ENCODE measurements around the gene MMP11. TPM values are rescaled to one million over a fixed set of nuclear protein-coding genes. Genes with fewer than 3 reads are reported as not detected.

MMP11 gene
- total RNA-seq, 1 donor from 2014 or later, result 0.53 TPM

- DNase-seq (ENCODE audit: low read depth) (no peak), FAIRE-seq (no peak)
- no peaks in the 10 kb centered on the region for H3K27me3 ChIP-seq (ENCODE audit: control insufficient read depth, insufficient read depth, low read length)
- no peak for TF ChIP-seq CTCF (IDR thresholded peaks at IDR 0.05; ENCODE audit: insufficient read depth, low read length, severe bottlenecking)
- H3K4me3 ChIP-seq (ENCODE audit: low read depth, low read length), result no peak overlapping the region
- no peaks in the 10 kb centered on the region for H3K36me3 ChIP-seq (ENCODE audit: control insufficient read depth, insufficient read depth, low read length)
These were observed 10.1 kb downstream of the MMP11 start for GRCh38 chr22:23782703-23783102.

GRCh38 chr22:23783265-23784150, 10.9 kb downstream of the MMP11 start:
- no peaks in the 10 kb centered on the region for H3K27me3 ChIP-seq (ENCODE audit: control insufficient read depth, insufficient read depth, low read length)
- TF ChIP-seq CTCF (IDR thresholded peaks at IDR 0.05; ENCODE audit: insufficient read depth, low read length, severe bottlenecking), result no peak
- FAIRE-seq (no peak), DNase-seq (ENCODE audit: low read depth) (no peak)
- no peak overlapping the region for H3K4me3 ChIP-seq (ENCODE audit: low read depth, low read length)
- H3K36me3 ChIP-seq (ENCODE audit: control insufficient read depth, insufficient read depth, low read length), result no peaks in the 10 kb centered on the region

- Histone ChIP-seq H3K27me3 (ENCODE audit: control insufficient read depth, insufficient read depth, low read length) (no peaks in the 10 kb centered on the region), H3K4me3 (ENCODE audit: low read depth, low read length) (no peak overlapping the region), H3K36me3 (ENCODE audit: control insufficient read depth, insufficient read depth, low read length) (no peaks in the 10 kb centered on the region)
- FAIRE-seq (no peak), DNase-seq (ENCODE audit: low read depth) (no peak)
- TF ChIP-seq CTCF (IDR thresholded peaks at IDR 0.05; ENCODE audit: insufficient read depth, low read length, severe bottlenecking), result no peak
These were observed 11.6 kb downstream of the MMP11 start for GRCh38 chr22:23784215-23784732.

- no peak for DNase-seq (ENCODE audit: low read depth)
- no peak for TF ChIP-seq CTCF (IDR thresholded peaks at IDR 0.05; ENCODE audit: insufficient read depth, low read length, severe bottlenecking)
- Histone ChIP-seq H3K36me3 (ENCODE audit: control insufficient read depth, insufficient read depth, low read length) (no peaks in the 10 kb centered on the region), H3K27me3 (ENCODE audit: control insufficient read depth, insufficient read depth, low read length) (no peaks in the 10 kb centered on the region), H3K4me3 (ENCODE audit: low read depth, low read length) (peak overlapping the region; percentile 72)
- FAIRE-seq, result no peak
These were observed 13.6 kb downstream of the MMP11 start for GRCh38 chr22:23786261-23786710.

DNA sequence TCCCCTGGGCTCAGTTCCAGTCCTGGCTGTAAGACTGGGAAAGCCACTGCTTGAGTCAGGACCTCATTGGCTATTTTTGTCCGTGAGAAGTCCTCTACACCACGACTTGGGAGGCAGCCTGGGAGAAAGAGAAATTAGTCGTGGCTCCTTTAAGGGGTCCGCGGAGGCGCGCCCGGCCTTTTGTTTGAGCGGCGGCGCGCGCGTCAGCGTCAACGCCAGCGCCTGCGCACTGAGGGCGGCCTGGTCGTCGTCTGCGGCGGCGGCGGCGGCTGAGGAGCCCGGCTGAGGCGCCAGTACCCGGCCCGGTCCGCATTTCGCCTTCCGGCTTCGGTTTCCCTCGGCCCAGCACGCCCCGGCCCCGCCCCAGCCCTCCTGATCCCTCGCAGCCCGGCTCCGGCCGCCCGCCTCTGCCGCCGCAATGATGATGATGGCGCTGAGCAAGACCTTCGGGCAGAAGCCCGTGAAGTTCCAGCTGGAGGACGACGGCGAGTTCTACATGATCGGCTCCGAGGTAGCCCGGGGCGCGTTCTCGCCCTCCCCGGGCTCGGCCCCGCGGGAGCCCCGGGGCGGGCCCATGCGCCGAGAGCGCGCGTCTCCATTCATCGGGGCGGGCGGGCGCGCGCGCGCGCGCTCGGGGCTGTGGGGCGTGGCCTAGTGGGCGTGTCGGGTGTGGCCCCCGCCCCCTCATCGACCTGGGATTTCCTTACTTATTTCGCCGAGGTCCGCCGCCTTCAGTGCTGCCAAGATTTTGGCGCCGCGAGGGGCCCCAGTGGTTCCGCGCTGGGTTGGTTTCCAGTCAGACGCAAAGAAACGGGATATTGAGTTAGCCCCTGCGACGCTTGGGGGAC, 14.3 kb downstream of the MMP11 start, which contains the start of gene SMARCB1:
SMARCB1 (plus strand) TSS at position 215 of the 848 bp plus-strand sequence; CDS start at position 419, 204 bp downstream.
- FAIRE-seq, result no peak
- DNase-seq (ENCODE audit: low read depth), result peak; percentile 51
- TF ChIP-seq CTCF (IDR thresholded peaks at IDR 0.05; ENCODE audit: insufficient read depth, low read length, severe bottlenecking), result no peak
- peaks cover 2% of the 10 kb centered on the region for H3K36me3 ChIP-seq (ENCODE audit: control insufficient read depth, insufficient read depth, low read length)
- no peaks in the 10 kb centered on the region for H3K27me3 ChIP-seq (ENCODE audit: control insufficient read depth, insufficient read depth, low read length)
- H3K4me3 ChIP-seq (ENCODE audit: low read depth, low read length), result peak within 1 kb of the TSS; percentile 72

All from bronchial epithelial cell (primary cell).